SK-N-SH (cell line): Measurements from ENCODE around the gene CPEB3. TPM values are rescaled to one million over a fixed set of nuclear protein-coding genes. Genes with fewer than 3 reads are reported as not detected.

ENCODE experiments used
- CTCF ChIA-PET: fragments of 300-600, 350-600 bp; formaldehyde crosslinking; extraction: SDS; loops from one replicate; lab custom pipeline; 2021; lab: Yijun Ruan, JAX
- POLR2A ChIA-PET: fragments of 350-600 bp; sonication (Branson Sonifier 250); formaldehyde crosslinking; extraction: SDS; loops from one replicate; lab custom pipeline; 2020; ENCODE audit warnings: antibody characterized with exemption, inconsistent platforms; lab: Yijun Ruan, JAX
- DNase-seq: peaks from one replicate; pipeline ENCODE4 v3.0.0; 2012
- H2AFZ ChIP-seq: fragments of 200-600 bp; sonication (generic); 2 replicates; pipeline ENCODE4 v1.8.1; 2016; ENCODE audit warnings: antibody characterized with exemption, mild to moderate bottlenecking, low read depth
- H3F3A ChIP-seq: fragments of 200-600 bp; sonication (generic); replicated peaks from 2 replicates; pipeline ENCODE3; 2016; ENCODE audit warnings: antibody characterized with exemption, mild to moderate bottlenecking; ENCODE audit not compliant: insufficient read depth
- H3K27ac ChIP-seq, 2 experiments: fragments of 200-500 bp in 1 of 2; fragments of 200-600 bp in 1 of 2; sonication (Bioruptor generic) in 1 of 2; sonication (generic), shearing (Covaris generic) in 1 of 2; 2 replicates each; pipeline versions ENCODE4 v1.5.1 to v1.6.1; 2014 to 2016; ENCODE audit warnings: low read depth in 2 of 2, inconsistent platforms in 1 of 2, low read length in 1 of 2, mild to moderate bottlenecking in 1 of 2, mixed read lengths in 1 of 2
- H3K27me3 ChIP-seq: fragments of 200-600 bp; sonication (generic), shearing (Covaris generic); 2 replicates; pipeline ENCODE4 v1.6.1; 2016; ENCODE audit warnings: mixed run types; ENCODE audit not compliant: insufficient read depth
- H3K36me3 ChIP-seq, 2 experiments: fragments of 200-500 bp in 1 of 2; fragments of 200-600 bp in 1 of 2; sonication (Bioruptor generic) in 1 of 2; sonication (generic) in 1 of 2; replicated peaks in 1 of 2; 2 replicates each; pipeline versions ENCODE3 to v1.5.1; 2014 to 2016; ENCODE audit warnings: low read length in 1 of 2, mild to moderate bottlenecking in 1 of 2; ENCODE audit not compliant: insufficient read depth in 2 of 2, control insufficient read depth in 1 of 2
- H3K4me1 ChIP-seq, 2 experiments: fragments of 200-500 bp in 1 of 2; fragments of 200-600 bp in 1 of 2; sonication (Bioruptor generic) in 1 of 2; sonication (generic), shearing (Covaris generic) in 1 of 2; 2 replicates each; pipeline versions ENCODE4 v1.5.1 to v1.6.1; 2014 to 2016; ENCODE audit warnings: low read depth in 1 of 2, low read length in 1 of 2, mixed run types in 1 of 2; ENCODE audit not compliant: insufficient read depth in 2 of 2, control insufficient read depth in 1 of 2
- H3K4me2 ChIP-seq: fragments of 200-600 bp; sonication (generic), shearing (Covaris generic); 2 replicates; pipeline ENCODE4 v1.6.1; 2017; ENCODE audit warnings: mixed run types
- H3K4me3 ChIP-seq, 2 experiments: fragments of 200-500 bp in 1 of 2; fragments of 200-600 bp in 1 of 2; sonication (Bioruptor generic) in 1 of 2; sonication (generic), shearing (Covaris generic) in 1 of 2; 2 replicates each; pipeline versions ENCODE4 v1.5.1 to v1.8.1; 2014 to 2016; ENCODE audit warnings: low read depth in 2 of 2, inconsistent platforms in 1 of 2, low read length in 1 of 2, mild to moderate bottlenecking in 1 of 2, mixed read lengths in 1 of 2, moderate library complexity in 1 of 2
- H3K79me2 ChIP-seq: fragments of 200-600 bp; sonication (generic); 2 replicates; pipeline ENCODE4 v1.8.1; 2017; ENCODE audit warnings: mild to moderate bottlenecking; ENCODE audit not compliant: insufficient read depth
- H3K9ac ChIP-seq: fragments of 200-600 bp; sonication (generic); 2 replicates; pipeline ENCODE4 v1.6.1; 2017; ENCODE audit warnings: mixed run types
- H3K9me2 ChIP-seq: fragments of 200-600 bp; sonication (generic); 2 replicates; pipeline ENCODE4 v1.6.1; 2017; ENCODE audit warnings: mixed run types
- H3K9me3 ChIP-seq: fragments of 200-600 bp; sonication (generic); 2 replicates; pipeline ENCODE4 v1.6.1; 2017; ENCODE audit warnings: mixed run types, mild to moderate bottlenecking, moderate library complexity
- H4K20me1 ChIP-seq: fragments of 200-600 bp; sonication (generic); 2 replicates; pipeline ENCODE4 v1.6.1; 2017; ENCODE audit warnings: mild to moderate bottlenecking, mixed run types; ENCODE audit not compliant: insufficient read depth
- CHD2 ChIP-seq: fragments of 150-350 bp; IDR thresholded peaks from 2 replicates; pipeline ENCODE4 v1.6.1; 2018; ENCODE audit warnings: low read length; ENCODE audit not compliant: partially characterized antibody
- EZH2phosphoT487 ChIP-seq: fragments of 200-600 bp; sonication (generic); IDR thresholded peaks from 2 replicates; pipeline ENCODE4 v1.6.1; 2017; ENCODE audit warnings: low read depth, mixed run types, mild to moderate bottlenecking, antibody characterized with exemption, moderate library complexity, borderline replicate concordance
- FOXJ3 ChIP-seq: sonication (generic); formaldehyde crosslinking; IDR thresholded peaks from 2 replicates; pipeline ENCODE4 v1.5.1; 2020; ENCODE audit warnings: mild to moderate bottlenecking, missing genetic modification reagents
- FOXM1 ChIP-seq: IDR thresholded peaks from 2 replicates; pipeline ENCODE4 v1.4.0; 2012; ENCODE audit warnings: low read depth, mild to moderate bottlenecking
- JUND ChIP-seq: IDR thresholded peaks from 2 replicates; pipeline ENCODE4 v1.4.0; 2012
- MXI1 ChIP-seq: IDR thresholded peaks from 2 replicates; pipeline ENCODE4 v1.6.1; 2012; ENCODE audit warnings: mild to moderate bottlenecking, low read depth, low read length, improper control_type of control experiment
- POLR2AphosphoS5 ChIP-seq: IDR thresholded peaks from 2 replicates; pipeline ENCODE4 v1.6.1; 2012; ENCODE audit warnings: low read depth, low read length
- RAD21 ChIP-seq: IDR thresholded peaks from 2 replicates; pipeline ENCODE4 v1.6.1; 2012; ENCODE audit warnings: mild to moderate bottlenecking, low read length
- RCOR1 ChIP-seq: fragments of 150-350 bp; IDR thresholded peaks from 2 replicates; pipeline ENCODE4 v1.6.1; 2017; ENCODE audit warnings: antibody characterized with exemption, low read length
- RFX5 ChIP-seq: IDR thresholded peaks from 2 replicates; pipeline ENCODE4 v1.6.1; 2012; ENCODE audit warnings: mild to moderate bottlenecking, improper control_type of control experiment, low read length
- SIN3A ChIP-seq: IDR thresholded peaks from 2 replicates; pipeline ENCODE4 v1.6.1; 2012; ENCODE audit warnings: low read depth, mild to moderate bottlenecking, low read length, moderate library complexity, borderline replicate concordance
- SMC3 ChIP-seq: IDR thresholded peaks from 2 replicates; pipeline ENCODE4 v1.6.1; 2012; ENCODE audit warnings: low read depth, low read length, improper control_type of control experiment
- TCF12 ChIP-seq: IDR thresholded peaks from 2 replicates; pipeline ENCODE4 v1.4.0; 2012
- WGBS: methylation state at CpG from one replicate; pipeline ENCODE4 v1.1.6; 2017; ENCODE audit warnings: low lambda C conversion rate; 5-methylcytosine and 5-hydroxymethylcytosine counted together
- polyA plus RNA-seq, 3 experiments: library from polyadenylated mRNA; depleted of rRNA; stranded (reverse); fragments of >200 nt; gene quantifications; 2 replicates each; pipeline ENCODE4 v1.2.3, GENCODE V29; 2012
- TF ChIP-seq, protein P1 (sequence below): IDR thresholded peaks from 2 replicates; pipeline ENCODE4 v1.6.1; 2012; ENCODE audit warnings: mild to moderate bottlenecking, low read depth, low read length, moderate library complexity
- TF ChIP-seq, protein P2 (sequence below): fragments of 150-350 bp; IDR thresholded peaks from 2 replicates; pipeline ENCODE4 v1.6.1; 2017; ENCODE audit warnings: antibody characterized with exemption, low read length, low read depth, borderline replicate concordance
- TF ChIP-seq, protein P3 (sequence below): IDR thresholded peaks from 2 replicates; pipeline ENCODE4; 2012
- TF ChIP-seq, protein P4 (sequence below): IDR thresholded peaks from 2 replicates; pipeline ENCODE4 v1.4.0; 2012; ENCODE audit warnings: low read depth, borderline replicate concordance
- TF ChIP-seq, protein P5 (sequence below): fragments of 200-600 bp; sonication (generic); IDR thresholded peaks from 2 replicates; pipeline ENCODE4 v1.6.1; 2017; ENCODE audit warnings: antibody characterized with exemption, mild to moderate bottlenecking, moderate library complexity

Gene CPEB3
- polyA plus RNA-seq, 1 of the 3 experiments (the other 2 are of a cell fraction) = 0.36 TPM

DNA sequence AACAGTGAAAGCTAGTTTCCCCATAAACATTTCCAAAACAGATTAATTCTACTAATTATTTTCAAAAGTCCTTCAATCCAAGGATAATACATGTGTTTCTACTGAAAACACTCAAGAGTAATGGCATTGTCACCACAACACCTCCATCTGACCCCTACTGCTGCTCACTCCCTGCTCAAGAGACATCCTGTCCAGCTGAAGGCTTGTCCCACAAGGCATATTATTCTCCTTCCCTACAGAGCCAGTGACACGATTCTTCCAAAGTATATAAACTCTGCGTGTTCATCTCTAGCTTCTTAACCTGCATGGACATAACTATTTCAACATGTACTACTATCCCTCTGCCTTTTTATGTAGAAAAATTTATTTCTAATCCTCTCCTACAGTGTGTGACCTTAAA is 182.1 kb downstream of the CPEB3 start:
- ChIA-PET POLR2A (no interaction called here), CTCF (interaction anchor here (1.3 to 2.0 kb wide), 2 partner anchors 20 to 21 kb away, joined by 3 to 8 read pairs; no protein-coding TSS in a partner anchor)
- H3K27ac ChIP-seq = no peak overlapping the region

DNA sequence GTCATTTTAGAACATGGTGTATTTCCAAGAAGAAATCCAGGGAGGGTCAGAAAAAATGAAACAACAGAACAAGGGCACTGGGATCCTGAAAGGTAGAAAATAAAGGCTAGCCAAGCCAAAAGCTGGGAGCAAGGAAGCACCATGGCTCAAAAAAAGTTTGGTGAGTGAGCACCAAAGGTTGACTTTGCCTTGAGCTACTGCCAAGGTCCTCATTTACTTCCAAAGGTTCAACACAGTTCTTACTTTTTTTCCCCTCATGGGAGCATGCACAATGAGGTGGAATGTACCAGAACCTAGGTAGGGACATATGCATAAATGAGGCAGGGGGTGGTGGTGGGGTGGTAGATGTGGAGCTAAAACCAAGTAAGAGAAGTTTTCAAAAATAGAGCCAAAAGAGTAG is 182.8 kb downstream of the CPEB3 start:
- no peak overlapping the region for H2AFZ ChIP-seq
- no peaks in the 10 kb centered on the region for H3K9me3 ChIP-seq
- TF ChIP-seq, protein P1, sequence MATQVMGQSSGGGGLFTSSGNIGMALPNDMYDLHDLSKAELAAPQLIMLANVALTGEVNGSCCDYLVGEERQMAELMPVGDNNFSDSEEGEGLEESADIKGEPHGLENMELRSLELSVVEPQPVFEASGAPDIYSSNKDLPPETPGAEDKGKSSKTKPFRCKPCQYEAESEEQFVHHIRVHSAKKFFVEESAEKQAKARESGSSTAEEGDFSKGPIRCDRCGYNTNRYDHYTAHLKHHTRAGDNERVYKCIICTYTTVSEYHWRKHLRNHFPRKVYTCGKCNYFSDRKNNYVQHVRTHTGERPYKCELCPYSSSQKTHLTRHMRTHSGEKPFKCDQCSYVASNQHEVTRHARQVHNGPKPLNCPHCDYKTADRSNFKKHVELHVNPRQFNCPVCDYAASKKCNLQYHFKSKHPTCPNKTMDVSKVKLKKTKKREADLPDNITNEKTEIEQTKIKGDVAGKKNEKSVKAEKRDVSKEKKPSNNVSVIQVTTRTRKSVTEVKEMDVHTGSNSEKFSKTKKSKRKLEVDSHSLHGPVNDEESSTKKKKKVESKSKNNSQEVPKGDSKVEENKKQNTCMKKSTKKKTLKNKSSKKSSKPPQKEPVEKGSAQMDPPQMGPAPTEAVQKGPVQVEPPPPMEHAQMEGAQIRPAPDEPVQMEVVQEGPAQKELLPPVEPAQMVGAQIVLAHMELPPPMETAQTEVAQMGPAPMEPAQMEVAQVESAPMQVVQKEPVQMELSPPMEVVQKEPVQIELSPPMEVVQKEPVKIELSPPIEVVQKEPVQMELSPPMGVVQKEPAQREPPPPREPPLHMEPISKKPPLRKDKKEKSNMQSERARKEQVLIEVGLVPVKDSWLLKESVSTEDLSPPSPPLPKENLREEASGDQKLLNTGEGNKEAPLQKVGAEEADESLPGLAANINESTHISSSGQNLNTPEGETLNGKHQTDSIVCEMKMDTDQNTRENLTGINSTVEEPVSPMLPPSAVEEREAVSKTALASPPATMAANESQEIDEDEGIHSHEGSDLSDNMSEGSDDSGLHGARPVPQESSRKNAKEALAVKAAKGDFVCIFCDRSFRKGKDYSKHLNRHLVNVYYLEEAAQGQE = no peak
- TF ChIP-seq SIN3A (no peak), TCF12 (no peak), RCOR1 (no peak), RFX5 (no peak), RAD21 (no peak), MXI1 (no peak), FOXJ3 (CRISPR knock-in tag) (no peak), EZH2phosphoT487 (no peak), CHD2 (no peak), JUND (no peak)
- TF ChIP-seq, protein P2, sequence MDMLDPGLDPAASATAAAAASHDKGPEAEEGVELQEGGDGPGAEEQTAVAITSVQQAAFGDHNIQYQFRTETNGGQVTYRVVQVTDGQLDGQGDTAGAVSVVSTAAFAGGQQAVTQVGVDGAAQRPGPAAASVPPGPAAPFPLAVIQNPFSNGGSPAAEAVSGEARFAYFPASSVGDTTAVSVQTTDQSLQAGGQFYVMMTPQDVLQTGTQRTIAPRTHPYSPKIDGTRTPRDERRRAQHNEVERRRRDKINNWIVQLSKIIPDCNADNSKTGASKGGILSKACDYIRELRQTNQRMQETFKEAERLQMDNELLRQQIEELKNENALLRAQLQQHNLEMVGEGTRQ = no peak
- TF ChIP-seq, protein P3, sequence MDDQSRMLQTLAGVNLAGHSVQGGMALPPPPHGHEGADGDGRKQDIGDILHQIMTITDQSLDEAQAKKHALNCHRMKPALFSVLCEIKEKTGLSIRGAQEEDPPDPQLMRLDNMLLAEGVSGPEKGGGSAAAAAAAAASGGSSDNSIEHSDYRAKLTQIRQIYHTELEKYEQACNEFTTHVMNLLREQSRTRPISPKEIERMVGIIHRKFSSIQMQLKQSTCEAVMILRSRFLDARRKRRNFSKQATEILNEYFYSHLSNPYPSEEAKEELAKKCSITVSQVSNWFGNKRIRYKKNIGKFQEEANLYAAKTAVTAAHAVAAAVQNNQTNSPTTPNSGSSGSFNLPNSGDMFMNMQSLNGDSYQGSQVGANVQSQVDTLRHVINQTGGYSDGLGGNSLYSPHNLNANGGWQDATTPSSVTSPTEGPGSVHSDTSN = no peak
- H3F3A ChIP-seq = no peaks in the 10 kb centered on the region
- H3K9ac ChIP-seq = no peak overlapping the region
- no peaks in the 10 kb centered on the region for H3K27me3 ChIP-seq
- H3K36me3 ChIP-seq = no peaks in the 10 kb centered on the region
- H3K4me1 ChIP-seq = 0 out of 4 replicates have a peak, but pooled peaks cover 0 to 5% of the 10 kb centered on the region in 2 experiments
- ChIA-PET CTCF (interaction anchor here (0.9 to 2.0 kb wide), 2 partner anchors 20 to 182 kb away, joined by 3 to 8 read pairs; no protein-coding TSS in a partner anchor), POLR2A (no interaction called here)
- no peaks in the 10 kb centered on the region for H3K79me2 ChIP-seq
- no peak overlapping the region for H3K4me3 ChIP-seq
- no peaks in the 10 kb centered on the region for H3K9me2 ChIP-seq
- H3K27ac ChIP-seq = no peak overlapping the region
- H4K20me1 ChIP-seq = no peaks in the 10 kb centered on the region
- no peak for DNase-seq
- no peak overlapping the region for H3K4me2 ChIP-seq

More for the DNA sequence above, 182.1 kb downstream of the CPEB3 start:
- no peaks in the 10 kb centered on the region for H3K27me3 ChIP-seq
- H3K4me1 ChIP-seq = 0 out of 4 replicates have a peak, but pooled peaks cover 0 to under 1% of the 10 kb centered on the region in 2 experiments
- no peak for DNase-seq
- H3K4me2 ChIP-seq = no peak overlapping the region
- no peaks in the 10 kb centered on the region for H3F3A ChIP-seq
- H3K9me2 ChIP-seq = no peaks in the 10 kb centered on the region
- no peak overlapping the region for H3K4me3 ChIP-seq
- H3K9me3 ChIP-seq = no peaks in the 10 kb centered on the region
- TF ChIP-seq, protein P4, sequence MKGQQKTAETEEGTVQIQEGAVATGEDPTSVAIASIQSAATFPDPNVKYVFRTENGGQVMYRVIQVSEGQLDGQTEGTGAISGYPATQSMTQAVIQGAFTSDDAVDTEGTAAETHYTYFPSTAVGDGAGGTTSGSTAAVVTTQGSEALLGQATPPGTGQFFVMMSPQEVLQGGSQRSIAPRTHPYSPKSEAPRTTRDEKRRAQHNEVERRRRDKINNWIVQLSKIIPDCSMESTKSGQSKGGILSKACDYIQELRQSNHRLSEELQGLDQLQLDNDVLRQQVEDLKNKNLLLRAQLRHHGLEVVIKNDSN = no peak
- no peak for TF ChIP-seq POLR2AphosphoS5
- TF ChIP-seq, protein P5, sequence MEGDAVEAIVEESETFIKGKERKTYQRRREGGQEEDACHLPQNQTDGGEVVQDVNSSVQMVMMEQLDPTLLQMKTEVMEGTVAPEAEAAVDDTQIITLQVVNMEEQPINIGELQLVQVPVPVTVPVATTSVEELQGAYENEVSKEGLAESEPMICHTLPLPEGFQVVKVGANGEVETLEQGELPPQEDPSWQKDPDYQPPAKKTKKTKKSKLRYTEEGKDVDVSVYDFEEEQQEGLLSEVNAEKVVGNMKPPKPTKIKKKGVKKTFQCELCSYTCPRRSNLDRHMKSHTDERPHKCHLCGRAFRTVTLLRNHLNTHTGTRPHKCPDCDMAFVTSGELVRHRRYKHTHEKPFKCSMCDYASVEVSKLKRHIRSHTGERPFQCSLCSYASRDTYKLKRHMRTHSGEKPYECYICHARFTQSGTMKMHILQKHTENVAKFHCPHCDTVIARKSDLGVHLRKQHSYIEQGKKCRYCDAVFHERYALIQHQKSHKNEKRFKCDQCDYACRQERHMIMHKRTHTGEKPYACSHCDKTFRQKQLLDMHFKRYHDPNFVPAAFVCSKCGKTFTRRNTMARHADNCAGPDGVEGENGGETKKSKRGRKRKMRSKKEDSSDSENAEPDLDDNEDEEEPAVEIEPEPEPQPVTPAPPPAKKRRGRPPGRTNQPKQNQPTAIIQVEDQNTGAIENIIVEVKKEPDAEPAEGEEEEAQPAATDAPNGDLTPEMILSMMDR = no peak
- TF ChIP-seq MXI1 = no peak
- TF ChIP-seq RAD21 = no peak
- no peak for TF ChIP-seq FOXM1
- TF ChIP-seq CHD2 = no peak
- TF ChIP-seq RCOR1 = no peak
- no peak for TF ChIP-seq SMC3
- no peak overlapping the region for H2AFZ ChIP-seq
- no peaks in the 10 kb centered on the region for H3K79me2 ChIP-seq
- 92% methylated on average over 2 of the region's 2 CpGs for WGBS
- H3K9ac ChIP-seq = no peak overlapping the region
- no peaks in the 10 kb centered on the region for H4K20me1 ChIP-seq
- no peaks in the 10 kb centered on the region for H3K36me3 ChIP-seq
